ENCODE measurements around the gene RAB43. TPM values are rescaled to one million over a fixed set of nuclear protein-coding genes. Genes with fewer than 3 reads are reported as not detected.

RAB43 gene
- total RNA-seq, 3 donors from 2014 or later (not counting 1 experiment from before 2014, with no cell fraction given): 36.5 to 47.2 (median 38.3) TPM

DNA sequence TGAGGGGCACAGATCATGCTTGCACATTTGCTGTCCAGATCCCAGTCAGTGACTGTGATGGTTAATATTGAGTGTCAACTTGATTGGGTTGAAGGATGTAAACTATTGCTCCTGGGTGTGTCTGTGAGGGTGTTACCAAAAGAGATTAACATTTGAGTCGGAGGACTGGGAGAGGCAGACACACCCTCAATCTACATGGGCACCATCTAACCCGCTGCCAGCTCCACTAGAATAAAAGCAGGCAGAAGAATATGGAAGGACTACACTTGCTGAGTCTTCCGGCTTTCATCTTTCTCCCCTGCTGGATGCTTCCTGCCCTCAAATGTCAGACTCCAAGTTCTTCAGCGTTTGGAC lies 55.9 kb downstream of the RAB43 start:
- Mint-ChIP-seq H3K9me3 (no peaks in the 10 kb centered on the region), H3K36me3 (no peaks in the 10 kb centered on the region), H3K4me3 (peak overlapping the region; percentile 0), H3K4me1 (peaks cover 25 to 37% of the 10 kb centered on the region in 2 donors), H3K27ac (peak overlapping the region in 1 of 2 donors; percentile 17), H3K27me3 (ENCODE audit: low read depth in 2 of 2) (no peaks in the 10 kb centered on the region)
- ATAC-seq (no peak), DNase-seq (no peak)
- no peak overlapping the region for H3K27ac ChIP-seq (ENCODE audit: low read length)
- intact Hi-C loops (cut with micrococcal nuclease): loop anchor here (5.0 kb wide), 1 partner anchor 38 kb away; no protein-coding TSS in a partner anchor
- 90% methylated on average over 4 of the region's 4 CpGs for WGBS (ENCODE audit: insufficient coverage)
- peaks cover 33% of the 10 kb centered on the region for H3K4me1 ChIP-seq (ENCODE audit: control insufficient read depth, insufficient read depth, low read length)
- no peak overlapping the region for H3K4me3 ChIP-seq (ENCODE audit: low read length)
- H3K27me3 ChIP-seq (ENCODE audit: control insufficient read depth, insufficient read depth, low read length): no peaks in the 10 kb centered on the region
- no peaks in the 10 kb centered on the region for H3K36me3 ChIP-seq (ENCODE audit: control insufficient read depth, insufficient read depth, low read length)
- peaks cover 2% of the 10 kb centered on the region for H3K9me3 ChIP-seq (ENCODE audit: control insufficient read depth, insufficient read depth, low read length)
- TF ChIP-seq CTCF (IDR thresholded peaks at IDR 0.05): no peak

GRCh38 chr3:129065016-129065719 lies 56.4 kb downstream of the RAB43 start:
- intact Hi-C loops (cut with micrococcal nuclease): loop anchor here (5.0 kb wide), 1 partner anchor 38 kb away; no protein-coding TSS in a partner anchor
- Mint-ChIP-seq H3K4me3 (peak overlapping the region; percentile 0), H3K4me1 (peaks cover 20 to 32% of the 10 kb centered on the region in 2 donors), H3K27ac (peak overlapping the region in 1 of 2 donors; percentile 17), H3K27me3 (ENCODE audit: low read depth in 2 of 2) (no peaks in the 10 kb centered on the region), H3K36me3 (no peaks in the 10 kb centered on the region), H3K9me3 (no peaks in the 10 kb centered on the region)
- H3K36me3 ChIP-seq (ENCODE audit: control insufficient read depth, insufficient read depth, low read length): no peaks in the 10 kb centered on the region
- H3K4me1 ChIP-seq (ENCODE audit: control insufficient read depth, insufficient read depth, low read length): peaks cover 28% of the 10 kb centered on the region
- ATAC-seq (no peak), DNase-seq (no peak)
- H3K9me3 ChIP-seq (ENCODE audit: control insufficient read depth, insufficient read depth, low read length): peaks cover 2% of the 10 kb centered on the region
- no peak overlapping the region for H3K4me3 ChIP-seq (ENCODE audit: low read length)
- 86% methylated on average over 12 of the region's 14 CpGs for WGBS (ENCODE audit: insufficient coverage)
- no peak for TF ChIP-seq CTCF (IDR thresholded peaks at IDR 0.05)
- H3K27me3 ChIP-seq (ENCODE audit: control insufficient read depth, insufficient read depth, low read length): no peaks in the 10 kb centered on the region
- H3K27ac ChIP-seq (ENCODE audit: low read length): no peak overlapping the region

- intact Hi-C loops (cut with micrococcal nuclease): no loop called here
- DNase-seq (no peak), ATAC-seq (no peak)
- no peak for TF ChIP-seq CTCF (IDR thresholded peaks at IDR 0.05)
- no peaks in the 10 kb centered on the region for H3K27me3 ChIP-seq (ENCODE audit: control insufficient read depth, insufficient read depth, low read length)
- peaks cover 16% of the 10 kb centered on the region for H3K4me1 ChIP-seq (ENCODE audit: control insufficient read depth, insufficient read depth, low read length)
- Mint-ChIP-seq H3K36me3 (no peaks in the 10 kb centered on the region), H3K27me3 (ENCODE audit: low read depth in 2 of 2) (no peaks in the 10 kb centered on the region), H3K4me3 (no peak overlapping the region), H3K9me3 (no peaks in the 10 kb centered on the region), H3K27ac (no peak overlapping the region), H3K4me1 (peaks cover 8 to 19% of the 10 kb centered on the region in 2 donors)
- 91% methylated on average over 15 of the region's 15 CpGs for WGBS (ENCODE audit: insufficient coverage)
- H3K36me3 ChIP-seq (ENCODE audit: control insufficient read depth, insufficient read depth, low read length): no peaks in the 10 kb centered on the region
- no peak overlapping the region for H3K4me3 ChIP-seq (ENCODE audit: low read length)
- no peaks in the 10 kb centered on the region for H3K9me3 ChIP-seq (ENCODE audit: control insufficient read depth, insufficient read depth, low read length)
- no peak overlapping the region for H3K27ac ChIP-seq (ENCODE audit: low read length)
Measured at GRCh38 chr3:129063841-129064482, 57.6 kb downstream of the RAB43 start.

Measured in natural killer cell (primary cell).